ENCODE data around the gene FKBP1B. TPM values are rescaled to one million over a fixed set of nuclear protein-coding genes. Genes with fewer than 3 reads are reported as not detected.

Gene FKBP1B
- total RNA-seq, 1 experiment from 2014 or later, result 3.7 TPM

GRCh38 chr2:24047703-24048033 is 1.9 kb upstream of the FKBP1B start:
- DNase-seq (ENCODE audit: low spot score), result peak; percentile 22
- Histone ChIP-seq H3K27ac (ENCODE audit: low read depth, low read length, poor library complexity, severe bottlenecking) (no peak overlapping the region), H3K4me3 (ENCODE audit: low read depth, low read length, poor library complexity, severe bottlenecking) (peak overlapping the region; percentile 81), H3K9me3 (ENCODE audit: low read depth, low read length, poor library complexity, severe bottlenecking) (no peaks in the 10 kb centered on the region), H3K36me3 (ENCODE audit: insufficient read depth, low read length, poor library complexity, severe bottlenecking) (no peaks in the 10 kb centered on the region), H3K4me1 (ENCODE audit: insufficient read depth, low read length, poor library complexity, severe bottlenecking) (peaks cover 17% of the 10 kb centered on the region), H3K27me3 (replicated peaks; ENCODE audit: insufficient read depth, low read depth, low read length, poor library complexity) (no peaks in the 10 kb centered on the region)
- CTCF ChIA-PET, result interaction anchor here (1.5 kb wide), 1 partner anchor 36 kb away, joined by 9 read pairs; the partner anchor contains the start of gene TP53I3
- no TSS peak for BruUV-seq (replicated peaks)
- no peak for TF ChIP-seq EZH2 (IDR thresholded peaks at IDR 0.05; ENCODE audit: borderline replicate concordance, low read depth, low read length, poor library complexity, severe bottlenecking)
- TF ChIP-seq, protein P1, sequence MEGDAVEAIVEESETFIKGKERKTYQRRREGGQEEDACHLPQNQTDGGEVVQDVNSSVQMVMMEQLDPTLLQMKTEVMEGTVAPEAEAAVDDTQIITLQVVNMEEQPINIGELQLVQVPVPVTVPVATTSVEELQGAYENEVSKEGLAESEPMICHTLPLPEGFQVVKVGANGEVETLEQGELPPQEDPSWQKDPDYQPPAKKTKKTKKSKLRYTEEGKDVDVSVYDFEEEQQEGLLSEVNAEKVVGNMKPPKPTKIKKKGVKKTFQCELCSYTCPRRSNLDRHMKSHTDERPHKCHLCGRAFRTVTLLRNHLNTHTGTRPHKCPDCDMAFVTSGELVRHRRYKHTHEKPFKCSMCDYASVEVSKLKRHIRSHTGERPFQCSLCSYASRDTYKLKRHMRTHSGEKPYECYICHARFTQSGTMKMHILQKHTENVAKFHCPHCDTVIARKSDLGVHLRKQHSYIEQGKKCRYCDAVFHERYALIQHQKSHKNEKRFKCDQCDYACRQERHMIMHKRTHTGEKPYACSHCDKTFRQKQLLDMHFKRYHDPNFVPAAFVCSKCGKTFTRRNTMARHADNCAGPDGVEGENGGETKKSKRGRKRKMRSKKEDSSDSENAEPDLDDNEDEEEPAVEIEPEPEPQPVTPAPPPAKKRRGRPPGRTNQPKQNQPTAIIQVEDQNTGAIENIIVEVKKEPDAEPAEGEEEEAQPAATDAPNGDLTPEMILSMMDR (conservative IDR thresholded peaks at IDR 0.05; ENCODE audit: low read depth, low read length), result no peak
- POLR2A ChIA-PET (ENCODE audit: low non-redundant PET), result interaction anchor here (0.6 kb wide), 1 partner anchor 23 kb away, joined by 3 read pairs; no protein-coding TSS in a partner anchor
- intact Hi-C loops (cut with micrococcal nuclease; ENCODE audit: unreplicated experiment), result no loop called here

GRCh38 chr2:24048769-24049484 is 614 bp upstream of the FKBP1B start:
- H3K9me3 ChIP-seq (ENCODE audit: low read depth, low read length, poor library complexity, severe bottlenecking), result no peaks in the 10 kb centered on the region
- H3K4me1 ChIP-seq (ENCODE audit: insufficient read depth, low read length, poor library complexity, severe bottlenecking), result peaks cover 17% of the 10 kb centered on the region
- H3K27me3 ChIP-seq (replicated peaks; ENCODE audit: insufficient read depth, low read depth, low read length, poor library complexity), result no peaks in the 10 kb centered on the region
- no peaks in the 10 kb centered on the region for H3K36me3 ChIP-seq (ENCODE audit: insufficient read depth, low read length, poor library complexity, severe bottlenecking)
- intact Hi-C loops (cut with micrococcal nuclease; ENCODE audit: unreplicated experiment), result no loop called here
- TF ChIP-seq EZH2 (IDR thresholded peaks at IDR 0.05; ENCODE audit: borderline replicate concordance, low read depth, low read length, poor library complexity, severe bottlenecking), result no peak
- TF ChIP-seq, protein P1 (conservative IDR thresholded peaks at IDR 0.05; ENCODE audit: low read depth, low read length), result no peak
- BruUV-seq (replicated peaks), result no TSS peak
- CTCF ChIA-PET, result no interaction called here
- POLR2A ChIA-PET (ENCODE audit: low non-redundant PET), result interaction anchor here (0.6 kb wide), 1 partner anchor 1971 kb away, joined by 3 read pairs; no protein-coding TSS in a partner anchor
- peak; percentile 66 for DNase-seq (ENCODE audit: low spot score)
- H3K27ac ChIP-seq (ENCODE audit: low read depth, low read length, poor library complexity, severe bottlenecking), result no peak overlapping the region
- peak overlapping the region; percentile 91 for H3K4me3 ChIP-seq (ENCODE audit: low read depth, low read length, poor library complexity, severe bottlenecking)

DNA sequence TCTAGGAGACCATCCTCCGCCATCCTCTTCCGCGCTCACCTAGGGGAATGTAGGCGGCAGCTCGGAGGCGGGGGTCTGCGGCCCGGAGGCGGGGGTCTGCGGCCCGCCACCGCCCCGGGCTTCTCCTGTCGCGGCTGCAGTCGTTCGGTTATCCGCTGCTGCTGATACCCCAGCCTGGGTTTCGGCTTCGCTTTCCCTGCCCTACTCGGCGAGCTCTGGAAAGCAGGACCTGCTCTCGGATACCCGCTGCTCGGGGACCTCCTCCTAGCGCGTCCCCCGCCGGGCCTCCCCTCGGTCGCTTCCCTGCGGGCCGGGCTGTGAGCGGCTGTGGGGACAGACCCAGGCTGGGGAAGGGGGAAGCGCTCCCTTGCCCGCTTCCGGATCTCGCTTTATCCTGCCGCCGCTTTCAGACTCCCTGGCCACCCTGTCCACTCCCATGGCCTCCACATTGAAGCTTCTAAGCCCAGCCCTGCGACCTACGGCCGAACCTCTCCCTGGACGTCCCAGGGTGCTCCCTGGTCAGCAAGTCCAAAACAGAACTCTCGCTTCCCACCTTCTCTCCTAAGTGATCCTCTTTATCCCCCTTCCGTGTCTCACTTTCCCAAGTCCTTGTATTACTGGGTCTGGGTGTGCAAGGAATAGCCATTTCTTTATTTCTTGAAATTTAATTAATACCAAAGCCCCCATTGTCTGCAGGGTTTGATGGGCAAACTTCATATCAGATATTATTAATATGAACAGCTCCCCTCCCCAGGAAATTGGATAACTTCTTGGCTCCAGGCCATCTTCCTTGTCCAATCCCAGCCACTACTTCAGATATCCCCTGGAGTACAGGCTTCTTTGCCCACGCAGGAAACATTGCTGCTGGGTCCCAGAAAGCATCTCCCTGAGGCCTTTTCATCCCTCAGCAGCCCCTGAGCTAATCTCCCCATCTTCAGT is 769 bp downstream of the FKBP1B start:
- no peak overlapping the region for H3K27ac ChIP-seq (ENCODE audit: low read depth, low read length, poor library complexity, severe bottlenecking)
- H3K36me3 ChIP-seq (ENCODE audit: insufficient read depth, low read length, poor library complexity, severe bottlenecking), result no peaks in the 10 kb centered on the region
- DNase-seq (ENCODE audit: low spot score), result peak; percentile 50
- peak overlapping the region; percentile 91 for H3K4me3 ChIP-seq (ENCODE audit: low read depth, low read length, poor library complexity, severe bottlenecking)
- intact Hi-C loops (cut with micrococcal nuclease; ENCODE audit: unreplicated experiment), result no loop called here
- no TSS peak for BruUV-seq (replicated peaks)
- POLR2A ChIA-PET (ENCODE audit: low non-redundant PET), result no interaction called here
- H3K27me3 ChIP-seq (replicated peaks; ENCODE audit: insufficient read depth, low read depth, low read length, poor library complexity), result no peaks in the 10 kb centered on the region
- CTCF ChIA-PET, result interaction anchor here (0.6 kb wide), 1 partner anchor 27 kb away, joined by 10 read pairs; no protein-coding TSS in a partner anchor
- TF ChIP-seq, protein P1 (conservative IDR thresholded peaks at IDR 0.05; ENCODE audit: low read depth, low read length), result no peak
- TF ChIP-seq EZH2 (IDR thresholded peaks at IDR 0.05; ENCODE audit: borderline replicate concordance, low read depth, low read length, poor library complexity, severe bottlenecking), result no peak
- H3K4me1 ChIP-seq (ENCODE audit: insufficient read depth, low read length, poor library complexity, severe bottlenecking), result peaks cover 17% of the 10 kb centered on the region
- H3K9me3 ChIP-seq (ENCODE audit: low read depth, low read length, poor library complexity, severe bottlenecking), result no peaks in the 10 kb centered on the region

Measured in A673 (cell line).